GM12865 (cell line): ENCODE measurements around the gene THTPA.

Experiments used
- DNase-seq: peaks from one replicate; pipeline ENCODE4 v3.0.0; 2010; ENCODE audit warnings: low read depth
- H3K4me3 ChIP-seq: 2 replicates; pipeline ENCODE4 v1.5.1; 2011; ENCODE audit warnings: mild to moderate bottlenecking, low read depth, low read length, control low read depth
- CTCF ChIP-seq: IDR thresholded peaks from 2 replicates; pipeline ENCODE4 v1.5.1; 2011; ENCODE audit warnings: low read length, control low read depth, low read depth, inconsistent platforms; ENCODE audit not compliant: insufficient read depth; ENCODE audit errors: missing control alignments

Gene THTPA

GRCh38 chr14:23539248-23540140 lies 16.6 kb upstream of the THTPA start:
- H3K4me3 ChIP-seq, result no peak overlapping the region
- peak; percentile 76 for TF ChIP-seq CTCF
- peak; percentile 49 for DNase-seq

GRCh38 chr14:23540141-23540469 lies 16.0 kb upstream of the THTPA start:
- no peak for TF ChIP-seq CTCF
- no peak overlapping the region for H3K4me3 ChIP-seq
- DNase-seq, result no peak

- no peak for DNase-seq
- H3K4me3 ChIP-seq, result no peak overlapping the region
- no peak for TF ChIP-seq CTCF
Observed at GRCh38 chr14:23542261-23542660, 13.8 kb upstream of the THTPA start.

GRCh38 chr14:23543403-23543802 lies 12.7 kb upstream of the THTPA start:
- DNase-seq, result no peak
- TF ChIP-seq CTCF, result no peak

GRCh38 chr14:23544511-23545447 lies 11.3 kb upstream of the THTPA start:
- no peak for DNase-seq
- no peak overlapping the region for H3K4me3 ChIP-seq
- no peak for TF ChIP-seq CTCF

More at GRCh38 chr14:23543403-23543802, 12.7 kb upstream of the THTPA start:
- H3K4me3 ChIP-seq, result no peak overlapping the region

GRCh38 chr14:23545740-23546365 lies 10.2 kb upstream of the THTPA start:
- no peak overlapping the region for H3K4me3 ChIP-seq
- no peak for DNase-seq
- no peak for TF ChIP-seq CTCF
